ENCODE measurements around the gene EPN3.

DNA sequence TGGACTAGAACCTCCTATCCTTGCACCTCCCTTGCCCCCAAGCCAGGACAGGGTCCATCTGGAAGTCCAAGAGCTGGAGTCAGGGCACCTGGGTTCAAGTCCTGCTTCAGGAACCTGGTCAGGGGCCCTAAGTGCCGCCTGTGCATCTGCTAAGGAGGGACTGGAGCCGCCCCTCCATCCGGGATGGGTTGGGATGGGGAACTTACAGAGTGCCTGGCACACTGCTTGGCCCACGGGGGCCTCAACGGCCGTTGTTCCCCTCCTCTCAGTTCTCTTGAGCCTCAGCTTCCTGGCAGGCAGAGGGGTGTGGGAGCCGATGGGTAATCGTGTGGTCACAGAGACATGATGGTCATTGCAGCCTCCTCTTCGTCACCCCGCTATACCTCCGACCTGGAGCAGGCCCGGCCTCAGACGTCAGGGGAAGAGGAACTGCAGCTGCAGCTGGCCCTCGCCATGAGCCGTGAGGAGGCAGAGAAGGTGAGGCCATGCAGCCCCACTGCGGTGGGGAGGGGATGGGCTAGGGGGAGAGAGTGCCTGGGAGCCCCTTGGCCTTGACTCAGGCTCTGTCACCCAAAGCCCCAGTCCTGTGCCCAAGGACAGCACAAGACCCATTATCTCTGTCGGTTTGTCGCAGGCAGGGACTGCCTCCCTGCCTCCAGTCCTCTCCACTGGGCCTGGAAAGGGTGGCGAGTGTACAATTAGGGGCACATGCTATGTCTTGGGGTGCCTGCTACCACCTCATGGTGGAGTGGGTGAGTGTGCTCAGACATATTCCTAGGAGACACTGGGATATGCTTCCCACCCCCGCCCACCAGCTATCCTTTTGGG, 5.4 kb downstream of the EPN3 start:
- no peak for TF ChIP-seq CTCF (IDR thresholded peaks at IDR 0.05)
- no peak for TF ChIP-seq MAX (IDR thresholded peaks at IDR 0.05; ENCODE audit: low read depth)
- TF ChIP-seq POLR2AphosphoS5 (IDR thresholded peaks at IDR 0.05; ENCODE audit: low read depth, low read length), result no peak
- no peak for TF ChIP-seq RCOR1 (IDR thresholded peaks at IDR 0.05; ENCODE audit: low read length)
- TF ChIP-seq, protein P1, sequence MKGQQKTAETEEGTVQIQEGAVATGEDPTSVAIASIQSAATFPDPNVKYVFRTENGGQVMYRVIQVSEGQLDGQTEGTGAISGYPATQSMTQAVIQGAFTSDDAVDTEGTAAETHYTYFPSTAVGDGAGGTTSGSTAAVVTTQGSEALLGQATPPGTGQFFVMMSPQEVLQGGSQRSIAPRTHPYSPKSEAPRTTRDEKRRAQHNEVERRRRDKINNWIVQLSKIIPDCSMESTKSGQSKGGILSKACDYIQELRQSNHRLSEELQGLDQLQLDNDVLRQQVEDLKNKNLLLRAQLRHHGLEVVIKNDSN (IDR thresholded peaks at IDR 0.05; ENCODE audit: borderline replicate concordance, low read depth), result no peak
- TF ChIP-seq, protein P2, sequence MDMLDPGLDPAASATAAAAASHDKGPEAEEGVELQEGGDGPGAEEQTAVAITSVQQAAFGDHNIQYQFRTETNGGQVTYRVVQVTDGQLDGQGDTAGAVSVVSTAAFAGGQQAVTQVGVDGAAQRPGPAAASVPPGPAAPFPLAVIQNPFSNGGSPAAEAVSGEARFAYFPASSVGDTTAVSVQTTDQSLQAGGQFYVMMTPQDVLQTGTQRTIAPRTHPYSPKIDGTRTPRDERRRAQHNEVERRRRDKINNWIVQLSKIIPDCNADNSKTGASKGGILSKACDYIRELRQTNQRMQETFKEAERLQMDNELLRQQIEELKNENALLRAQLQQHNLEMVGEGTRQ (IDR thresholded peaks at IDR 0.05; ENCODE audit: borderline replicate concordance, low read depth, low read length), result no peak
